ENCODE measurements around the gene HRAS. TPM values are rescaled to one million over a fixed set of nuclear protein-coding genes. Genes with fewer than 3 reads are reported as not detected.

HRAS gene
- polyA plus RNA-seq, 2 of the 4 experiments (the other 2 are of a cell fraction) = 56.3 to 86.9 TPM

GRCh38 chr11:575313-575995, 40.1 kb upstream of the HRAS start:
- peak; percentile 47 to 62 for ATAC-seq
- no peak for FAIRE-seq
- H3K4me1 ChIP-seq = peaks cover 26% of the 10 kb centered on the region
- peak overlapping the region; percentile 90 for H3K4me3 ChIP-seq
- peak overlapping the region; percentile 84 to 88 for H3K27ac ChIP-seq
- CTCF ChIA-PET = interaction anchor here (0.6 to 1.8 kb wide), 4 partner anchors 12 to 84 kb away, joined by 3 to 6 read pairs (median 3); partner anchors contain the start of gene LMNTD2
- DNase-seq (ENCODE audit: low read depth in 1 of 2, low spot score in 1 of 2) = peak in 1 of 2 experiments; percentile 76
- WGBS (ENCODE audit: missing lambda C conversion rate) = 3% methylated on average over 23 of the region's 81 CpGs
- H3K9me3 ChIP-seq = no peaks in the 10 kb centered on the region
- TF ChIP-seq REST (IDR thresholded peaks at IDR 0.05) (peak; percentile 68), EHF (CRISPR knock-in tag; IDR thresholded peaks at IDR 0.05) (no peak), RNF2 (IDR thresholded peaks at IDR 0.05; ENCODE audit: borderline replicate concordance, low read depth) (no peak), POLR2A (IDR thresholded peaks at IDR 0.05; ENCODE audit: low read length) (peak; percentile 57), CHD2 (IDR thresholded peaks at IDR 0.05; ENCODE audit: low read length, partially characterized antibody) (peak; percentile 38), E2F6 (IDR thresholded peaks at IDR 0.05; ENCODE audit: borderline replicate concordance, low read depth) (peak; percentile 65; the same call in 1 of the 2 replicates)
- peak overlapping the region; percentile 100 for H3K4me2 ChIP-seq
- POLR2A ChIA-PET = interaction anchor here (0.7 to 1.1 kb wide), 19 partner anchors 8 to 234 kb away, joined by 3 to 7 read pairs (median 4); partner anchors contain the start of genes HRAS, LMNTD2, RPLP2 and TMEM80

- ATAC-seq = peak; percentile 0 to 18; a peak in 3 of 6 replicates
- Histone ChIP-seq H3K4me1 (peaks cover 26% of the 10 kb centered on the region), H3K4me3 (peak overlapping the region; percentile 90), H3K27ac (peak overlapping the region; percentile 84 to 88), H3K9me3 (no peaks in the 10 kb centered on the region), H3K4me2 (peak overlapping the region; percentile 100)
- no peak for FAIRE-seq
- WGBS (ENCODE audit: missing lambda C conversion rate) = 49% methylated on average over 23 of the region's 25 CpGs
- POLR2A ChIA-PET = interaction anchor here (1.1 kb wide), 1 partner anchor 23 kb away, joined by 3 read pairs; no protein-coding TSS in a partner anchor
- no peak for DNase-seq (ENCODE audit: low read depth in 1 of 2, low spot score in 1 of 2)
- TF ChIP-seq HEYL (CRISPR knock-in tag; IDR thresholded peaks at IDR 0.05) = no peak
- TF ChIP-seq EHMT2 (IDR thresholded peaks at IDR 0.05; ENCODE audit: low read depth) = no peak
- no peak for TF ChIP-seq MAFK (IDR thresholded peaks at IDR 0.05; ENCODE audit: partially characterized antibody)
- no peak for TF ChIP-seq POLR2A (IDR thresholded peaks at IDR 0.05; ENCODE audit: low read length)
- no peak for TF ChIP-seq E2F6 (IDR thresholded peaks at IDR 0.05; ENCODE audit: borderline replicate concordance, low read depth)
- no peak for TF ChIP-seq FOXS1 (CRISPR knock-in tag; IDR thresholded peaks at IDR 0.05)
- TF ChIP-seq ATOH8 (CRISPR knock-in tag; IDR thresholded peaks at IDR 0.05; ENCODE audit: low read depth) = no peak
- TF ChIP-seq MAX (IDR thresholded peaks at IDR 0.05) = no peak
- no peak for TF ChIP-seq BHLHE40 (IDR thresholded peaks at IDR 0.05; ENCODE audit: low read depth, low read length)
- CTCF ChIA-PET = interaction anchor here (1.0 to 1.8 kb wide), 2 partner anchors 11 to 15 kb away, joined by 3 to 6 read pairs; partner anchors contain the start of gene LMNTD2
Measured at GRCh38 chr11:574632-575312, 39.4 kb upstream of the HRAS start.

All from A549 (cell line).